Activated CD8-positive, alpha-beta memory T cell treated with anti-CD3 and anti-CD28 coated beads for 48 hours (primary cell): Measurements from ENCODE around the gene TM4SF20.
"Not testable (repeated sequence)": the region's sequence is repeated elsewhere in the genome, so short reads cannot be mapped to it uniquely, and the experiment has no call there.

Experiments used
- DNase-seq, 3 experiments: peaks; one replicate each; pipeline ENCODE4 v3.0.0-alpha.2; 2020; ENCODE audit warnings: low read depth in 2 of 3, low spot score in 2 of 3

The TM4SF20 gene

DNA sequence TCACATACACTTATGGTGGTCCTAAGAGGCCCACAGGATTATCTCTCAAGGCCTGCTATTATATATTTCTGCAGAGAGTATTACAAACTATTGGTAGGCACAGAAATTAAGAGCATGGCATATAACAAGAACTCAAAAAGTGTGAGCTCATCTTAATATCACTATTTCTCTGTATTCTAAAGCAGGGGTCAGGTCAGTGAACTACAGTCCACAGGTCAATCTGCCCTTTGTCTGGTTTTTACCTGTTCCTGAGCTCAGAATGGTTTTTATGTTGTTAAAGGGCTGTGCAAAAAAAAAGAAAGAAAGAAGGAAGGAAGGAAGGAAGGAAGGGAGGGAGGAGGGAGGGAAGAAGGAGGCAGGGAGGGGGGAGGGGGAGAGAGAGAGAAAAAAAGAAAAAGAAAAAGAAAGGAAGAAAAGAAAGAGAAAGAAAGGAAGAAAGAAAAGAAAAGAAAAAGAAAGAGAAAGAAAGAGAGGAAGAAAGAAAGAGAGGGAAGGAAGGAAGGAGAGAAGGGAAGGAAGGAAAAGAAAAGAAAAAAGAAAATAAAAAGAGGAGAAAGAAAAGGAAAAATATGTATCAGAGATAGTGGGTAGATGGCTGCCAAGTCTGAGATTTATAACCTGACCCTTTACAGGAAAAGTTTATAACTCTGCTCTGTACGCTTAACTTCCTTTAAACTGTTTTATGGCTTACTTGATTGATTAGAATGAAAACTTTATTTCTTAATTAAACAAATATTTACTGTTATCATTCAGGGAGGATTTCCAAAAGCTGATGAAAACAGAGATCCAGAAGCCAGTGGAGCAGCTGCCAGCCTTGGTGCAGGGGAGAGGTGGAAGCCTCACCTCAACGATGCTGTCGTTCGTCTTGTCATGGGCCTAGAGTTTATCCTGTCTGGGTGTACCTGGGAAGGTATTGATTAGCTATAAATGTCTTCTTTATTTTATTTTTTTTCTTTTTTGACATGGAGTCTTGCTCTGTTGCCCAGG lies 19.9 kb upstream of the TM4SF20 start:
- no peak for DNase-seq

DNA sequence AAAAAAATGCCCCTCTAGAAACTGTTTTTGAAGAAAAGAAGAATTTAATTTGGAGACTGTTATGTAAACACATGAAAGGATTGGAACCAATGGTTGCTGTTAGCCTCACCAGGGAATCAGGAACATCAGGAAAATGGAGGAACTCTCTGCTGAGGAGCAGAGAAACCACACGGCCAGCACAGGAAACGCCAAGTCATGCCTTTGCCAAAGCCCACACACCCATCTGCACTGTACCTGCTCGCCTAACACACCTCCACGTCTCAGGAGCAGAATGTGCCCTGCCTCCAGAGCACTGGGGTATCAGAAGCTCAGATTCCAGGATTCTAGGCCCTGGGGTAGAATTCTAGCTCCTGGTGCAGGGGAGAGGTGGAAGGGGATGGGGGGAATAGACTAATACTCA lies 18.5 kb upstream of the TM4SF20 start:
- no peak for DNase-seq

DNA sequence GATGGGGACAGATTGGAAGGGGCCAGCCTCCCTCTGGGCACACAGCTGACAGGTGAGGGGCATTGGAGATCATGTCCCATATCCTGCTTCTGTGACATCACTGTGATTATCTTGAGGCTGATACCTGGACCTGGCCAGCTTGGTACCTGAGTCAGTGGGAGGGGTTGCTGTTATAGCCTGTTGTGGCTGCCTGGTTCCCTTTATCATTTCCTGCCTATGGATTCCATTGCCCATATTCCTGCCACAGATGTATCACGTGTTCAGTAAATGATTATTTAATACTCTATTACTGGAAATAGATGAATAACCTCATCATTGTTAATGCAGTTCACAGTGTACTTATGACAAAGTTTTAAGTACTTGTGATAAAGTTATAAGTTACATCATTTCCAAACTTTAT lies 16.4 kb upstream of the TM4SF20 start:
- DNase-seq = no peak

DNA sequence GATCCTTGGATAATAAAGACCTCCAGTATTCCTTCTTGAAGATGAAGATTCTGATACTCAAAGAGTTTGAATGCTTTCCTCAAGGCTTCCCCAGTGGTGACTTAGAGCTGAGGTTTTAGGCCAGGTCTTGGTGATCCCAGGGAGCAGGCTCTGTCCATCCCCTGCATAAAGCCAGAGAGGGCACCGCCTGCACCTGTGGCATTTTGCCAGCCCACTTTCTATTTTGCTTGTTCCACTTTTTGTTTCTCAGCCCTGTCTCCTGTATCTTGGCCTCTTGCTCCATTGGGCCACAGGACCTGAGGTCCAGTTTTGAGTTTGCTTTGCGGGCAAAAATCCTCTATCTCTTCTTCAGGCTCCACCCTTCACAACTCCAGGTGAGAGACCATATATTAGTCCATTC lies 15.3 kb upstream of the TM4SF20 start:
- no peak for DNase-seq

DNA sequence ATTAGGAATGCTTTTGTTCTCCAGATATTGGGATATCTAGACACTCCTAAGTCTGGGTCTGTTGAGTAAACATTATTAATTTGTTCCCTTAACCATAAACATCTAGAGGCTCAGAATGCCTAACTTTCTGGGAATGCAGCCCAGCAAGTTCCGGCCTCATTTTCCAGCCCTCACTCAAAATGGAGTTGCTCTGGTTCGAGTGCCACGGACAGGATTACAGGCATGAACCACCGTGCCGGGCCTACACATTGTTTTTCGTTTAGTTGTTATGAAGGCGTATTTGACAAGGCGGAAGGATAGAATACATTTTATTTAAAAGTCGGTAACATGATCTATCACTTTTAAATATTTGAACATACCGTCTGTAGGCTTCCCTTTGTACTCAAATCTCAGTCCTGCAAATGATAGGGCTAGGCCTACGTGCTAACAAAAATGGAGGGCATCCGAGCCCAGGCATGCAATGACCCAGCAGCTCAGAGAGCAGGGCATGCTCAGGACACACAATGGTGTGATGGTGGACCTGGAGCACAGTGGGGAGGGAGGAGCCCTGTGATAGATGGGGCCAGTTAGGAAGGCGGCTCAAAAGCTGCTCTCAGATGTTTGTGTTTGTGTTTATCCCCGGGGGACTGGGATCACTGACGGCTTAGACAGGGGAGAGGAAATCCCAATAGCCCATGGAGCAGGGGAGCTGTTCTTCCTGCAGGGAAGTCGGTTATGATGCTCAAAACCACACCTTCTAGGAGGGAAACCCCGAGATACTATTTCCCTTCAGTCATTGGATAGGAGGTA lies 11.6 kb upstream of the TM4SF20 start:
- DNase-seq = no peak

DNA sequence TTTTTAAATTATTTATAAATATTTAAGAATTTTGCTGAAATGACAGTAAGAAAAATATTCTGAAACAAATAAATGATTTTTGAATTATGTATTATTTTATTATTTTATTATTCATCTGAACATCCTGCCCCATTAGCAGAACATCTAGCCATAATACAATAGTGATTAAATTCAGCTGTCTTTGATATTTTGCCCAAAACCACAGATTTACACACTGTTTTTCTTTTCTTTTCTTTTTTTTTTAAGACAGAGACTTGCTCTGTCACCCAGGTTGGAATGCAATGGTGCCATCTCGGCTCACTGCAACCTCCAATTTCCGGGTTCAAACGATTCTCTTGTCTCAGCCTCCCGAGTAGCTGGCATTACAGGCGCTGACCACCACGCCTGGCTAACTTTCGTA lies 10.6 kb upstream of the TM4SF20 start:
- no peak for DNase-seq

DNA sequence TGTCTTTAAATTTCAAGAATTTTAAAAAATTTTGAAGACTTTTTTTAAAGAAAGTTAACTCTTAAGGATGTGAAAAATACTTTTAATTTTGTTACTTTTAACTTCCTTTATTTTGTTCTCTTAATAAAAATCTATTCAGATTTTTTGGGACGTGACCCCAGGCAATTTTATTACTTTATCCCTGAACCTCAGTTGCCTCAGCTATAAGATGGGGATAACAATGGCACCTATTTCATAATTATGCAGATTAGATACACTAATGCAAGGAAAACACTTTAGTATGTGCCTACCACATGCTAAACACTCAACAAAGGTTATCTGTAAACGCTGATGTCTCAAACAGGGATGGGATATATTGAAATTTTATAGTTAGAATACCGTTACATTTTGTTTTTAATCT lies 10.1 kb upstream of the TM4SF20 start:
- DNase-seq = no peak

DNA sequence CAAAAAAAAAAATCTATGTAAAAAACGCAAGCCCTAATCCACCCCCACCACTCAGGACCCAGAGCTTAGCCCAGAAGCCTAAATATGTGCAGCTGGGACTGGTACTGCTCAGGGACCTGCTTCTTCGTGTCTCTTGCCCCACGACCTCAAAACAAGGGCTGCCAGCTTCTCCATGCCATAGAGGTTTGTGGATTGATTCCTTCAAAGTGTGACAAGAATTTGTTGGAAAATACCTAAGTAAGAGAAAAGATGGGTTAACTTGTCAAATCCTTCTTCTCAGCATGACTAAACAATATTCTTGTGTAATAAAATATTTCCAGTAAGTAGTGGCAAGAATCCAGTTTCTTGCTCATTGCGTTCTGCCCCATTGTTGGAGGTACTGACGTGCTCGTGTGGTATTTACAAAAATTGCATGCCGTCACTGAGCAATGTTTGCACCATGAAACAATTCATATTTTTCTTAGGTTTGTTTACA lies 9.5 kb upstream of the TM4SF20 start:
- DNase-seq = no peak

DNA sequence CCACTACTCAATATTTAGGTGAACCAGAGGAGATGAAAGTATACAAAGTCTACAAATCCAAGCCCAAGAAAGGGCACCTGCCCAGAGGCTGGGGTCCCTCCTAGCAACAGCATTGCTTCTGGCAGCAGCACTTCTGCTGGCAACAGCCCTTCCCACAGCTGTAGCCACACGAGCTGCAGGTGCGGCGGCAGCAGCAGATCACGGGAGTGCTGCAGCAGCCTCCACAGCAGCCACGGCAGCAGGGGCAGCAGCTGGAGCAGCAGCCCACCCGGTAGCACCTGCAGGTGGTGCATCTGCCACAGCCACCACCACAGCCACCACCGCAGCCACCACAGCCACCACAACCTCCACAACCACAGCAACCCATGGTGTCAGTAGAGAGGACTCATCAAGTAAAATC lies 8.5 kb upstream of the TM4SF20 start, which contains the start of gene SCYGR1:
SCYGR1 (minus strand) TSS at position 367 of the 400 bp plus-strand sequence; CDS start at position 367, 0 bp downstream.
- DNase-seq = not testable (repeated sequence)

DNA sequence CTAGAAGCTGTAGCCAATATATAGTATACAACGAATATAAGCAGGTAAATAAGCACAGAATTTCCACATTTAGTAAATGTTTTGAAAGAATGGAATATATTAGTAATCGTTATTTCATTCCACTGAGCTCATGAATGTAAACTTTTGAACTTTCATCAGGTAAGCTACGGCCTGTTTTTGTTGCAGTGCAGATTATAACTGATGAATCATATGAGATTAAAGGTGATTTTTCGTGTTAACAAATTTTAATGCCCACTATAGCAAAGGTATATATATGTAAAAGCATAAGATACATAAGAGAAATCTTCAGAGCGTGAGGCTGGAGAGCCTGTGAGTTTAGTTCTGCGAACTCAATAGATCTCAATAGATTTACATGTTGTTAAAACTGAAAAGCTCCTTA lies 7.5 kb upstream of the TM4SF20 start:
- no peak for DNase-seq

DNA sequence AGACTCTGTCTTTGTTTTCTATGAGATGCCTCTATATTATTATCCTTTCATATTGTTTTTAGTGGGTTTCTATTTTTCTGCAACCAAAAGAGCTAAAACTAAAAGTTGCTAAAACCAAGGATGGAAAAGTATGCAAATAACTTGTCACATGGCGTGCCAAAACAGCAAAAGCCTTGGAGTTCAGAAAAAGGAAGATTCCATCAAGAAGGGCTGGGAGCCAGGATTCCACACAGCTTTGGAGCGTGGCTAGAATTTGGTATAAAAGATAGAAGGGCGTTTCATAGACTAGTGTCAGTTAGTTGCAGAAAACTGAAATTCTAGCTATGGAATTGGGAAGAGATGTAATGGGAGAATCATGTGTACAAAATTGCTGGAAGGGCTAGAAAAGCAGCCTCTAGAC lies 4.6 kb upstream of the TM4SF20 start:
- no peak for DNase-seq

DNA sequence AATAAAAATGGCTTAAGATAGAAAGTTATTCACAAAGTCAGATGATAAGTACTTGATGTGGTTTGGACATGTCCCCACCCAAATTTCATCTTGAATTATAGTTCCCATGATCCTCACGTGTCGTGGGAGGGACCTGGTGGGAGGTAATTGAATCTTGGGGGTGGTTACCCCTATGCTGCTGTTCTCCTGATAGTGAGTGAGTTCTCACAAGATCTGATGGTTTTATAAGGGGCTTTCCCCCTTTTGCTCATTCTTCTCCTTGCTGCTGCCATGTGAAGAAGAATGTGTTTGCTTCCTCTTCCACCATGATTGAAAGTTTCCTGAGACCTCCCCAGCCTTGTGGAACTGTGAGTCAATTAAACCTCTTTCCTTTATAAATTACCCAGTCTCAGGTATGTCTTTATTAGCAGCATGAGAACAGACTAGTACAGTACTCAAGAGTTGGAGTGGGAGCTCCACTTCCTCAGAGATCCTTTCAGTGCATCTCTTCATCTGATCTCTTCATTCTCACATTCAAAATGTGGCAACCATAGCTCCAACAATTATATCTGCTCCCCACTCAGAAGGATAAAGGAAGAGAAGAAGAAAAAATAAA lies 3.2 kb upstream of the TM4SF20 start:
- DNase-seq = not testable (repeated sequence)

DNA sequence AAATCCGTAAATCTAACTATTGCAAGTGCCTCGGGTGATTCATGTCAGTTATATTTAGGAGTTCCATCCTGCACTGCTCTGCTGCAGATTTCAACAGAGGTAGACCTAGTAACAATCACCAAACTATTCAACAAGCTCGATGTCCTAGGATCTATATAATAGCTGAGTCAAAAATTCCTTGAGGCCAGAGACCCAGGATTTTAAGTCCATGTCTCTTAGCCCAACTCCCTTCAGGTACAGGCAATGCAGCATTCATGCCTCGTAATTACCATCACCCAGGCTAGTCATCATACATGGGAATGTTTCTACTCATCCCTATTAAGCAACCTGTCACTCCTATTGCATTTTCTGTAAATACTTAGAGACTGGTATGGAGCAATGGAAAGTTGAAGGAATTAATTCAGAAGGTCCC lies 729 bp downstream of the TM4SF20 start:
- DNase-seq = no peak

DNA sequence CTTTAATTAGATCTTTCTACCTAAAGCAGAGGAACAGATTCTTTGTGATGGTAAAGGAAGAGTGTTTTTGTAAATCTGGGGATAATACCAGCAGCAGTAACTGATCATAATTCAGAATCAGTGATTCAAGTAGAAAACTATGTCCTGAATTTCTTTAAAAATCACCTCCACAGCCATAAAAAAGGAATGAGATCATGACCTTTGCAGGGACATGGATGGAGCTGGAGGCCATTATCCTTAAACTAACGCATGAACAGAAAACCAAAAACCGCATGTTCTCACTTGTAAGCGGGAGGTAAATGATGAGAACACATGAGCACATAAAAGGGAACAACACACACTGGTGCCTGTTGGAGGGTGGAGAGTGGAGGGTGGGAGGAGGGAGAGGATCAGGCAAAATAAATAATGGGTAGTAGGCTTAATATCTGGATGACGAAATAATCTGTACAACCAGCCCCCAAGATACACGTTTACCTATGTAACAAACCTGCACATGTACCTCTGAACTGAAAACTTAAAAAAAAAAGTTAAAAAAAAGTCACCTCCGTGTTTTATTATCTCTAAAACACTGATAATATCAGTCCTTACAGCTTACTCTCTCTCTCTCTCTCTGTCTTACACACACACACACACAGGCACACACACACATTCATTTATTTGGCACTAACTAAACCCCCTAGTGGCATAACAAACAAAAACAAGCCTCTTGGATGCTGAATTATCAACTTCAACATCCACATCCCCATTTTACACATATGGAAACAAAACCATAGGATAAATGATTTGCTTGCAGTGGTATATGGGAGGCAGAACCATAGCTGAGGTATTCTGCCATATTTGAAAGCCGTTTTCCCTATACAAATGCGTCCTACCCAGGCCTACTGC lies 1.4 kb downstream of the TM4SF20 start:
- DNase-seq = no peak

DNA sequence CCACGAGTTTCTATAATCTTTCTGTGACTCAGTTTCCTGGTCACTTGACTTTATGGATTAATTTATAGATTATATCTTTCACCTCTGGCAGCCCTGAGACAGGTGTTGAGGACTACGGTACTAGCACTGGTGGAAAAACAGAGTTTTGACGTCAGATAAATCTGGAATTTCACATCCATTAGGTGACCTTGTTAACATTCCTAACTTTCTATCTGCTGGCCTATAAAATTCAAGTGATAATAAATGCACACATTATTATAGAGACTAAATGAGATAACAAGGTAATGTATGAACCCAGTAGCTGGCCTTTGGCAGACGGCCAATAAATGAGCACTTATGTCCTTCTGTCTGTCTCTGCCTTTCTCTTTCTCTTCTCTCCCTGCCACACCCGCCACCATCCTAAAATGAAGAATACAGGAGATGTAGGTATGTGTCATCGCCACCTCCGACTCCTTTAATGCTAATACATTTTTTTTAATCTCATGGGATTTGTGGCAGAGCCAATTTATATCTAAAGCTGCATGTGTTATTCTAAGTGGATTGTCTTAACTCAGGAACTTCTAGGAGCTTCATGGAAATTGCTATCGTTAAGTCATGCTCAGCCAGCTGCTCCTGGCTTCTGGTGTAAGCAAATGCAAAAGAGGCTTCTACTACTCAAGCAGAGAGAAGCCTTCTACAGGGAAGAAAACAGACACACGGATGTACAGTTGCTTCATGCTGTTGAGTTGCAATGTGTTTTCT lies 2.3 kb downstream of the TM4SF20 start:
- DNase-seq = no peak

DNA sequence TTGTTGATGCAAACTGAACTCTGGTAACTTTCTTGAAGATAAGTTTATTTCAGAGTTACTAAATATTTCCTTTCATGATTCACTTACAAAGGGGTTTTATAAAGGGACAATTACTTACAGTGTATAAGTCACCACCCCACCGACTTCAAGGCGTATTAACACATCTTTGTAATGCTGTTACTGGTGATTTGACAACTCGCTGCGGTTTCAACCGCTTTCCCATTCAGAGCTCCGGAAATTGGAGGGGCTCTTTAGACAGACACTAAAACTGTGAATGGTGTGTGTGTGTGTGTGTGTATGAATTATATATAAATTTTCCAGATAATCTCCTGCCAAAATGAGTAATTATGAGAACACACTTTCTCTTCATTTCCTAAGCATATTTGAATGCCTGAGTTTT lies 4.9 kb downstream of the TM4SF20 start:
- DNase-seq = no peak

DNA sequence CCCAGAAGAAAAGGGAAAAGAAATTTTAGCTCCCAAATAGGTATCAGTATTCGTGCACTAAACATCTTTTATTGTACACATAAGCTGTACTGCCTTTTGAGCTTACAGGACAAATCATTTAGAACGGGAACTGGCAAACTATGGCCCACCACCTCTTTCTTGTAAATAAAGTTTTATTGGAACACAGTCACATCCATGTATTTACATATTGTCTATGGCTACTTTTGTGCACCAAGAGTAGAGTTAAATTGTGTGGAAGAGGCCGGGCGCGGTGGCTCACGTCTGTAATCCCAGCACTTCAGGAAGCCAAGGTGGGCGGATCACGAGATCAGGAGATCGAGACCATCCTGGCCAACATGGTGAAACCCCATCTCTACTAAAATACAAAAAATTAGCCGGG lies 5.7 kb downstream of the TM4SF20 start:
- DNase-seq = no peak

DNA sequence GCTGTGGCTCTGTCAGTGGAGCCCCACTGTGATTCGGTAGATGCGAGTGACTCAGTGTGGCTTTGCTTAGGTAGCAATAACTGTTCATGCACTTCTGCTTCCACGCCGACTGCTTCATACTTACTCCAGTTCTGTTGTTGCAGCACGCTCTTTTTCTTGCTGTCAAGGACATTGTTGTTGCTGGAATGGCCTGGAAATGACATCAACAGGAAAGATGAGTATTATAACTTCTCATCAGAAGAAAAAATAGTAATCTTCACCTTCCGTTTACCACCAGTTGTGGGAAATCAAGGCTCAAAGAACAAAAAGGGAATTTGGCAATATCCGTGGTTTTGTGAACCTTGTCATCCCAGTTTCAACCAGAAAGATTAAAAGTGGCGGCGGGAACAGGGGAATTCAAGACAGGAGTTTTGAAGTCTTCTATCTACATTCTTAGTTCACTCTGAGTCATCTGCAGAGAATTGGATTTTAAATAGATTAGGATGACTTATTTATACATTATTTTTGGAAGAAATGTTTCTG lies 8.3 kb downstream of the TM4SF20 start:
- DNase-seq = no peak

DNA sequence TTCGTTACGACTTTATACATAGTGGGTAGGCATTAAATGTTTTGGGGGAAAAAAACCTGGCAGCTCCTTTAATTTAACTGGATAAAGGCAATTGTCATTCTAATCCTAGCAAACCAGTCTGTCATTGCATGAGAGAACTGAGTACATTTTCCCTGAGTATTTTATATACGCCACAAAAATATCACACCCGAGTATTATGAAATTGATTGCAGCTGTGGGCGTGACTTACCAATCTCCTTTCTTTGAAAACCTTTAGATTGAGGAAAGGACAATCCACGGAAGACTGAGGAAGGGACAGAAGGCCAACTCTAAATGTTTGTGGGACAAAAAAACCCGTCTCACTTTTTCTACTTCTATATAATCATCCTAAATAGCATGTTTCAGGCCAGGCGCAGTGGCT lies 9.0 kb downstream of the TM4SF20 start:
- no peak for DNase-seq

DNA sequence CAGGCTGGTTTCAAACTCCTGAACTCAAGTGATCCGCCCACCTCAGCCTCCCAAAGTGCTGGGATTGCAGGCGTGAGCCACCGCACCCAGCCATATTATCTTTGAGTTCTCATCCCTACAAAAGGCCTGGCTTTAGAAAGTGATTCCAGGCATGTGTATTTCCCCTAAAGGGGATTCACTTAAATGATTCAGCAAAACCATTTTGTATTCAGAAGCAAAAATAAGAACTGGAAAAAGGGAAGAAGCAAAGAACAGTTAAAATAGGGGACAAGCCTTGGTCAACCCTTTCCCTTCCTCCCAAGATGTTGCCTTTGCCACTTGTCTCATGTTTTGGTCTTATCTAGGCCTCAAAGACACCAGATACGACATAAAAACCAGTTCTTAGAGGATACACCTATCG lies 10.5 kb downstream of the TM4SF20 start:
- DNase-seq = no peak
